K562 (cell line): ENCODE results near the gene ABCC10. TPM values are rescaled to one million over a fixed set of nuclear protein-coding genes. Genes with fewer than 3 reads are reported as not detected.
A peak's percentile ranks its signal among the peaks of the same experiment; 100 is the strongest.

ENCODE experiments used
- ASH1L ChIP-seq: fragments of 450-650 bp; IDR thresholded peaks from 2 replicates; pipeline ENCODE4 v1.6.1; 2018; ENCODE audit warnings: borderline replicate concordance, mild to moderate bottlenecking, low read depth; ENCODE audit not compliant: partially characterized antibody
- EGR1 ChIP-seq: fragments of 450-650 bp; conservative IDR thresholded peaks from 2 replicates; pipeline ENCODE4 v1.6.1; 2017; ENCODE audit warnings: mild to moderate bottlenecking
- ELF1 ChIP-seq: fragments of 200-800 bp; sonication (Bioruptor generic); IDR thresholded peaks from 2 replicates; pipeline ENCODE4 v1.6.1; 2016; ENCODE audit warnings: missing genetic modification characterization, missing compliant biosample characterization
- FOS ChIP-seq: IDR thresholded peaks from 3 replicates; pipeline ENCODE4 v1.6.1; 2011; ENCODE audit not compliant: insufficient read length; ENCODE audit errors: extremely low read depth
- FOXJ2 ChIP-seq: fragments of 200-800 bp; sonication (Bioruptor generic); IDR thresholded peaks from 2 replicates; pipeline ENCODE4 v1.6.1; 2016; ENCODE audit warnings: missing genetic modification characterization, missing compliant biosample characterization
- LEF1 ChIP-seq: fragments of 450-650 bp; IDR thresholded peaks from 2 replicates; pipeline ENCODE4 v1.6.1; 2016; ENCODE audit warnings: mild to moderate bottlenecking
- MAZ ChIP-seq, 2 experiments: fragments of 450-650 bp in 1 of 2; sonication (generic) in 1 of 2; formaldehyde crosslinking; IDR thresholded peaks in 1 of 2; conservative IDR thresholded peaks in 1 of 2; 2 replicates each; pipeline versions ENCODE4 v1.4.0 to v1.5.0; 2020; ENCODE audit warnings: mild to moderate bottlenecking in 1 of 2, missing genetic modification reagents in 1 of 2
- NONO ChIP-seq, 2 experiments: fragments of 200-400 bp in 1 of 2; fragments of 450-650 bp in 1 of 2; formaldehyde crosslinking in 1 of 2; IDR thresholded peaks; 2 replicates each; pipeline ENCODE4 v1.6.1; 2017; ENCODE audit warnings: low read depth in 2 of 2, mild to moderate bottlenecking in 2 of 2, moderate library complexity in 2 of 2, low read length in 1 of 2
- RBFOX2 ChIP-seq: fragments of 200-400 bp; formaldehyde crosslinking; IDR thresholded peaks from 2 replicates; pipeline ENCODE4 v1.6.1; 2017; ENCODE audit warnings: low read depth, mild to moderate bottlenecking, low read length, moderate library complexity
- RBM14 ChIP-seq: fragments of 200-400 bp; formaldehyde crosslinking; IDR thresholded peaks from 2 replicates; pipeline ENCODE4 v1.6.1; 2018; ENCODE audit warnings: low read depth, mild to moderate bottlenecking, low read length, moderate library complexity, borderline replicate concordance; ENCODE audit not compliant: insufficient read depth
- TBP ChIP-seq: optimal IDR thresholded peaks from 2 replicates; pipeline ENCODE3; 2011; ENCODE audit warnings: low read depth, low read length, improper control_type of control experiment
- TRIM28 ChIP-seq: fragments of 450-650 bp; IDR thresholded peaks from 2 replicates; pipeline ENCODE4 v1.6.1; 2017
- ZBTB1 ChIP-seq: sonication (generic); formaldehyde crosslinking; IDR thresholded peaks from 2 replicates; pipeline ENCODE4 v1.8.1; 2023; ENCODE audit warnings: missing genetic modification reagents, low read depth, mild to moderate bottlenecking, borderline replicate concordance
- ZNF431 ChIP-seq: sonication (generic); formaldehyde crosslinking; IDR thresholded peaks from 2 replicates; pipeline ENCODE4 v1.8.0; 2022; ENCODE audit warnings: mild to moderate bottlenecking, missing genetic modification reagents
- ZNF584 ChIP-seq: fragments of 200-800 bp; sonication (Bioruptor generic); IDR thresholded peaks from 2 replicates; pipeline ENCODE4 v1.6.1; 2016; ENCODE audit warnings: low read depth, mild to moderate bottlenecking, missing genetic modification characterization, missing compliant biosample characterization
- ZNF609 ChIP-seq: sonication (generic); formaldehyde crosslinking; IDR thresholded peaks from 2 replicates; pipeline ENCODE4 v1.8.1; 2023; ENCODE audit warnings: missing genetic modification reagents, mild to moderate bottlenecking, borderline replicate concordance
- polyA plus RNA-seq, 8 experiments: library from polyadenylated mRNA; depleted of rRNA in 4 of 8; stranded (reverse) in 5 of 8; unstranded in 3 of 8; fragments of >200 nt; fragmentation: Nextera tagmentation in 2 of 8; fragmentation: Illumina TruSeq in 1 of 8; extraction: Ambion mirVana in 2 of 8; extraction: Trizol in 1 of 8; gene quantifications; 2 replicates each; pipeline versions ENCODE4 v1.2.1 to v1.2.3, GENCODE V29; 2011 to 2014; ENCODE audit warnings: inconsistent platforms in 1 of 8, missing spikeins in 1 of 8
- total RNA-seq, 7 experiments: library from RNA; depleted of rRNA in 6 of 7; stranded (reverse); fragments of >200 nt in 6 of 7; fragmentation: Illumina TruSeq in 2 of 7; extraction: Trizol in 2 of 7; gene quantifications; 2 replicates each; pipeline versions ENCODE4 v1.2.1 to v1.2.3, GENCODE V29; 2011 to 2021; ENCODE audit warnings: low replicate concordance in 1 of 7
- TF ChIP-seq, protein P1 (sequence below): fragments of 250-450 bp; sonication (Bioruptor Pico); IDR thresholded peaks from 2 replicates; pipeline ENCODE4 v1.5.0; 2020; ENCODE audit warnings: mild to moderate bottlenecking
- TF ChIP-seq, protein P2 (sequence below): fragments of 250-450 bp; sonication (Bioruptor Pico); IDR thresholded peaks from 2 replicates; pipeline ENCODE4 v1.8.0; 2021; ENCODE audit warnings: moderate library complexity, mild to moderate bottlenecking, inconsistent platforms

The ABCC10 gene
- total and polyA plus RNA-seq, 9 of the 15 experiments (the other 6 are each of a cell fraction or from before 2014, with no cell fraction given), result 2.4 to 29.1 (median 13.7) TPM

DNA sequence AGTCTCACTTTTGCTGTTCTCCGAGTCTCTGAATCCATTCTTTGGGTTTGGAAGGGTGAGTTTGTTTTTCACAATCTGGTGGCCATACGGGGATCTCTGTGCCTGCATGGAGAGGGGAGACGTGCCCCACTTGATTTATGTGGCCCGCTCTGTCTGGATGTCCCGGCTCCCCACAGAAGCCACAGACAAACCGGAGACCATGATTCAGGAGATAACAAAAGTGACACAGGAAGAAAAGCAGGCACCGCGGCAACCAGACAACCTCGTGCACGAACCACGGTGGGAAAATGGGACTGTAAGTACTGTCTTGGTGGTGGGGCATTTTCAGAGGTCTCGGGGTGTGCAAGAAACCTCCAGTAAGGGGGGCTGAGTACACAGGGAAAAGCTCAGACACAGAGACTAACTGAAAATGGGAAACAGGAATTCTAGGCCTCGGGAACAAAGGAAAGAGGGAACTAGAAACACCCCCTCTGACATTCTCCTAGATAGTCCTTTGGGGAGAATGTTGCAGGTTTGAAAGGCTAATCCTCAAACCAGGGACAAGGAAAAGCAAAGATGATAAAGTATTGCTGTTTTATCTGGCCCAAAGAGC, 35.8 kb upstream of the ABCC10 start (continued):
- TF ChIP-seq ZNF609 (CRISPR knock-in tag) (no peak), ZNF584 (CRISPR knock-in tag) (no peak), NONO (IDR thresholded peaks at IDR 0.05; ENCODE audit: low read depth in 2 of 2, low read length in 1 of 2) (no peak), RBFOX2 (no peak), TBP (no peak), RBM14 (no peak), MAZ (CRISPR knock-in tag; conservative IDR thresholded peaks at IDR 0.05 in 1 of 2, IDR thresholded peaks at IDR 0.05 in 1 of 2) (peak; percentile 30 to 37; a peak in 1 of 4 replicates), ASH1L (no peak), ELF1 (tag) (peak; percentile 61), LEF1 (peak; percentile 68; the same call in 1 of the 2 replicates), FOS (no peak), ZBTB1 (CRISPR knock-in tag) (peak; percentile 94), EGR1 (no peak), ZNF431 (CRISPR knock-in tag) (no peak), FOXJ2 (tag) (no peak), TRIM28 (no peak)
- TF ChIP-seq, protein P1, sequence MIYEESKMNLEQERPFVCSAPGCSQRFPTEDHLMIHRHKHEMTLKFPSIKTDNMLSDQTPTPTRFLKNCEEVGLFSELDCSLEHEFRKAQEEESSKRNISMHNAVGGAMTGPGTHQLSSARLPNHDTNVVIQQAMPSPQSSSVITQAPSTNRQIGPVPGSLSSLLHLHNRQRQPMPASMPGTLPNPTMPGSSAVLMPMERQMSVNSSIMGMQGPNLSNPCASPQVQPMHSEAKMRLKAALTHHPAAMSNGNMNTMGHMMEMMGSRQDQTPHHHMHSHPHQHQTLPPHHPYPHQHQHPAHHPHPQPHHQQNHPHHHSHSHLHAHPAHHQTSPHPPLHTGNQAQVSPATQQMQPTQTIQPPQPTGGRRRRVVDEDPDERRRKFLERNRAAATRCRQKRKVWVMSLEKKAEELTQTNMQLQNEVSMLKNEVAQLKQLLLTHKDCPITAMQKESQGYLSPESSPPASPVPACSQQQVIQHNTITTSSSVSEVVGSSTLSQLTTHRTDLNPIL, result no peak
- TF ChIP-seq, protein P2, sequence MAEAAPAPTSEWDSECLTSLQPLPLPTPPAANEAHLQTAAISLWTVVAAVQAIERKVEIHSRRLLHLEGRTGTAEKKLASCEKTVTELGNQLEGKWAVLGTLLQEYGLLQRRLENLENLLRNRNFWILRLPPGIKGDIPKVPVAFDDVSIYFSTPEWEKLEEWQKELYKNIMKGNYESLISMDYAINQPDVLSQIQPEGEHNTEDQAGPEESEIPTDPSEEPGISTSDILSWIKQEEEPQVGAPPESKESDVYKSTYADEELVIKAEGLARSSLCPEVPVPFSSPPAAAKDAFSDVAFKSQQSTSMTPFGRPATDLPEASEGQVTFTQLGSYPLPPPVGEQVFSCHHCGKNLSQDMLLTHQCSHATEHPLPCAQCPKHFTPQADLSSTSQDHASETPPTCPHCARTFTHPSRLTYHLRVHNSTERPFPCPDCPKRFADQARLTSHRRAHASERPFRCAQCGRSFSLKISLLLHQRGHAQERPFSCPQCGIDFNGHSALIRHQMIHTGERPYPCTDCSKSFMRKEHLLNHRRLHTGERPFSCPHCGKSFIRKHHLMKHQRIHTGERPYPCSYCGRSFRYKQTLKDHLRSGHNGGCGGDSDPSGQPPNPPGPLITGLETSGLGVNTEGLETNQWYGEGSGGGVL (CRISPR knock-in tag), result no peak
